GOT3 (cell line): ENCODE results near the gene CMTM4.

ENCODE experiments used
- DNase-seq: peaks from one replicate; lab custom pipeline; 2025; ENCODE audit warnings: mixed read lengths; lab: John Stamatoyannopoulos, UW

Gene CMTM4

GRCh38 chr16:66566051-66566901, 130.3 kb downstream of the CMTM4 start, which contains the start of gene CMTM1:
Gene CMTM1, plus strand, starts transcription at chr16:66566439. Its CDS starts 75 bp downstream, at chr16:66566514.
- no peak for DNase-seq
